Uterus (tissue), 2 donors: Measurements from ENCODE around the gene SVIL.

ENCODE experiments used
- CTCF ChIP-seq, 4 experiments: fragments of 200-600 bp in 2 of 4; fragments of 450-650 bp in 2 of 4; sonication (generic) in 2 of 4; IDR thresholded peaks; one replicate each; pipeline ENCODE4 v1.5.1; 2016 to 2019; ENCODE audit warnings: antibody characterized with exemption in 4 of 4, mild to moderate bottlenecking in 2 of 4, moderate library complexity in 1 of 4
- POLR2A ChIP-seq, 2 donors: fragments of 450-650 bp; IDR thresholded peaks; one replicate each; pipeline ENCODE4 v1.6.1; 2016; ENCODE audit warnings: antibody characterized with exemption in 2 of 2, mild to moderate bottlenecking in 1 of 2, moderate library complexity in 1 of 2

- TF ChIP-seq CTCF (IDR thresholded peaks at IDR 0.05) (no peak), POLR2A (IDR thresholded peaks at IDR 0.05) (no peak)
Measured at GRCh38 chr10:29578457-29578856, 56.3 kb downstream of the SVIL start.
